NCI-H1436 treated with DMSO at 0.1 percent for 48 hours (cell line): ENCODE measurements around the gene SLCO2A1.

Experiments
- DNase-seq: peaks from one replicate; lab custom pipeline; 2025; lab: John Stamatoyannopoulos, UW

SLCO2A1 gene

DNA sequence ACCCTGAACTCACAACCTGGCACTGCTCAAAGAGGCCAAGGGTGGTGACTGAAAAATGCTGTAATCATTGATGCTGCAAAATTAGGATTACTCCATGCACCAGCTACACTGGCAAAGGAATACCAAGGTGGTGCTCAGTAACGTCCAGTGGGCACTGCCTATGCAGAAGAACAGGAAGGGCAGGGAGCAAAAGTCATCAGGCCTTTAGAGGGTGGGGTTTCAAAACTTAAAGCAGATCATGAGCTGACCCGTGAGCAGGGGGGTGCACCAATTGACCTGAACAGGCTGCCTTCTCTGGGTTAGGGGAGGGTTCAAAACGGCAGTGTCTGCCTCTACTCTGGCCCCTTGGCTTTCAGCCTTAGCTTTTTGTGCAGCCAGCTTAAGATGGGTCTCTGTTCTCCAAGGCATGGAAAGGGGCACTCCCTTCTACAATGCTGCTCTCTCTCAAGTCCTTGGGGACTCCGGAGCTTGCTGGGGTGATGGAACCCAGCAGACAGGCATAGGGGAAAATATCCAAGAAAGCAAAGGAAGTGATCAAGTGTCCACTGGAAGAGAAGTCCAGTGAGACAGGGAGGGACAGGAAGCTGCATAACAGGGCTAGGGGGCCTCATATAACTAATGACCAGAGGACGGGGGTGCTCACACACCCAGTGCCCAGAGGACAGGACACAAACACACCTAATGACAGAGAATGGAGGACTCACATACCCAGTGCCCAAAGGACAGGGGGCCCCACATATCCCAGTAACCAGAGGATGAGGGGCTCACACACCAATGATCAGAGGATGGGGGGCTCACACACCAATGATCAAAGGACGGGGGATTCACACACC is 145.5 kb downstream of the SLCO2A1 start:
- DNase-seq, result no peak

GRCh38 chr3:133883641-133884040 is 146.1 kb downstream of the SLCO2A1 start:
- no peak for DNase-seq

- DNase-seq, result no peak
Measured at GRCh38 chr3:133882986-133883586, 146.6 kb downstream of the SLCO2A1 start.

DNA sequence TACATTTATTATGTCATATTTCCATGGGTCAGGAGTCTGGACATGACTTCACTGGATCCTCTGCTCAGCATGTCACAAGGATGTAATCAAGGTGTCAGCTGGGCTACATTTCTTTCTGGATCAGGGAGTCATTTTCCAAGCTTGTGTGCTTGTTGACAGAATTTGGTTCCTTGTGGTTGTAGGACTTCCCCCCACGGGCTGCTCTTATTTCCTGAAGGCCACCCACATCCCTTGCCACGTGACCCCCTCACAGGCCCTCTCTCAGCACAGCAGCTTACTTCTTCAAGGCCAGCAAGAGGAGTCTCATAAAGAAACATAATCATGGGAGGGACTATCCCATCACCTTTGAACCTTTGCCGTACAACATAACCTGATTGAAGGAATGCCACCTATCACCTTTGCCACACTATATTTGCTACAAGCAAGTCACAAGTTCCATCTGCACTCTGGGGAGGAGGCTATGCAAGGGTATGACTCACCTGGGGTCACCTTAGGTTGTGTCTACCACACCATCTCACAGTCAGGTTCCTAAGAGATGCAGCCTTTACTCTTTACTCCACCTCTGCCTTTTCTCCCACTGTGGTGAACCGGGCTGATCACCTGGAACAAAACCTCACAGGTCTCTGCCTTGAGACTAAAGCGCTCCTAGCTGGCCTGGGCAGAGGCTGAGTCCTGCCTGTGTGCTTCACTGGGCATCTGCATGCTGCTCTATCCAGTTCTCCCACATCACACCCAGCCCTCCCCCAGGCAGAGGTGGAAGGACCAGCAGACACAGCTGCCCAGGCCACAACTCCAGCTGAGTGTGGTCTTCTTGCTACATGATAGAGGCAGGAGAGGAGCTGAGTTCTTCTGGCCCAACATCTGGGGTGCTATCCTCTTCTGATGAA is 147.5 kb downstream of the SLCO2A1 start:
- no peak for DNase-seq

DNA sequence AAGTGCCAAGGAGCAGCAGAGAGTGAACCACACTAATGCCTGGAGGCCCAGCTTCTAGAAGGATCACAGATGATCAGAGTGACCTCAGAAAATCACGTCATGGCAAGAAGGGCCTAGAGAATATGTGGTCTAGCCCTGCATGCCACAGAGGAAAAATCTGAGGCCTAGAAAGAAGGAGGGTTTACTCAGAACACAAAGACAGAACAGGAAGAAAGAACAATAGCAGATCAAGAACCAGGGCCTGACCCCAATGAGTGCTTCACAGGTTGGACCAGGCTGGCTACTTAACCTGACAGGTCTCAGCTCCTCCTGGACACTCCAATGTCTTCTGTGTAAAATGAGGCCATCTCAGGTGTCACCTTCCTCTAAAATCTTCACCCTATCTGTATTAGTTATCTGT is 148.2 kb downstream of the SLCO2A1 start:
- no peak for DNase-seq

- DNase-seq, result no peak
Measured at GRCh38 chr3:133880886-133881455, 148.8 kb downstream of the SLCO2A1 start.

GRCh38 chr3:133880287-133880686 is 149.4 kb downstream of the SLCO2A1 start:
- DNase-seq, result no peak

DNA sequence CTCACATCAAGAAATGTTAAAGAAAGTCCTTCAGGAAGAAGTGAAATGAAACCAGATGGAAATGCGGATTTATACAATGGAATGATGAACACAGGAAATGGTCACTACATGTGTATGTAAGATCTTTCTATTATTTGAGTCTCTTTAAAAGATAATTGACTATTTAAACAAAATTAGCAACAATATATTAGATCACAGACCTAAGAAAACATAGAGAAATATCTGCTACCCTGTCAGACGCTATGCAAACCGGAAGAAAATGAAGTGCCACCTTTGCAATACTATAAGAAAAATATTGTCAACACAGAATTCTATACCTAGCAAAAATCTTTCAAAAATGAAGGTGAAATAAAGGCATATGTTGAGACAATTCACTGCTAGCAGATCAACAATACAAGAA is 151.2 kb downstream of the SLCO2A1 start:
- DNase-seq, result no peak
